ENCODE data around the gene HOTAIR.

Gene HOTAIR

DNA sequence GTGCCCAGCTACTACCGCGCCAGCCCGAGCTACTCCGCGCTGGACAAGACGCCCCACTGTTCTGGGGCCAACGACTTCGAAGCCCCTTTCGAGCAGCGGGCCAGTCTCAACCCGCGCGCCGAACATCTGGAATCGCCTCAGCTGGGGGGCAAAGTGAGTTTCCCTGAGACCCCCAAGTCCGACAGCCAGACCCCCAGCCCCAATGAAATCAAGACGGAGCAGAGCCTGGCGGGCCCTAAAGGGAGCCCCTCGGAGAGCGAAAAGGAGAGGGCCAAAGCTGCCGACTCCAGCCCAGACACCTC, 10.9 kb upstream of the HOTAIR start:
- no peak for DNase-seq

DNA sequence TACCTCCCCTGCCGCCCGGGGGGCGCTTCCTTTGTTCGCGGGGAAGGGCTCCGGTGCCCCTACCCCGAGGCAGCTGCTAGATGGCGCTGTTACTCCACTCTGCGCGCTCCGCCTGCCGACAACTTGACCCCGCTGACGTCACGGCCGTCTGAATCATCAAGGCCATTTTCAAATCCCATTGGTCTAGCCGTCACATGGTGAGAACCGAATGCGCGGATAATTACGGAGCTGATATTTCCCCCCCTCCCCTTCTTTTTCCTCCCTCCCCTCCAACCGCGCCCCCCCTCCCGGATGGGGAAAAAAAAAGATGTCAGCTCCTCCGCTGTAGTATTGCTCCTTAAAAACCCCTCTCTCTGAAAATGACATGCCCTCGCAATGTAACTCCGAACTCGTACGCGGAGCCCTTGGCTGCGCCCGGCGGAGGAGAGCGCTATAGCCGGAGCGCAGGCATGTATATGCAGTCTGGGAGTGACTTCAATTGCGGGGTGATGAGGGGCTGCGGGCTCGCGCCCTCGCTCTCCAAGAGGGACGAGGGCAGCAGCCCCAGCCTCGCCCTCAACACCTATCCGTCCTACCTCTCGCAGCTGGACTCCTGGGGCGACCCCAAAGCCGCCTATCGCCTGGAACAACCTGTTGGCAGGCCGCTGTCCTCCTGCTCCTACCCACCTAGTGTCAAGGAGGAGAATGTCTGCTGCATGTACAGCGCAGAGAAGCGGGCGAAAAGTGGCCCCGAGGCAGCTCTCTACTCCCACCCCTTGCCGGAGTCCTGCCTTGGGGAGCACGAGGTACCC, 10.3 kb upstream of the HOTAIR start, which contains the start of gene HOXC10:
Gene HOXC10 (plus strand): TSS at position 246 of the 791 bp plus-strand sequence. CDS start 114 bp downstream, at position 360.
- DNase-seq: peak; percentile 68 to 70

DNA sequence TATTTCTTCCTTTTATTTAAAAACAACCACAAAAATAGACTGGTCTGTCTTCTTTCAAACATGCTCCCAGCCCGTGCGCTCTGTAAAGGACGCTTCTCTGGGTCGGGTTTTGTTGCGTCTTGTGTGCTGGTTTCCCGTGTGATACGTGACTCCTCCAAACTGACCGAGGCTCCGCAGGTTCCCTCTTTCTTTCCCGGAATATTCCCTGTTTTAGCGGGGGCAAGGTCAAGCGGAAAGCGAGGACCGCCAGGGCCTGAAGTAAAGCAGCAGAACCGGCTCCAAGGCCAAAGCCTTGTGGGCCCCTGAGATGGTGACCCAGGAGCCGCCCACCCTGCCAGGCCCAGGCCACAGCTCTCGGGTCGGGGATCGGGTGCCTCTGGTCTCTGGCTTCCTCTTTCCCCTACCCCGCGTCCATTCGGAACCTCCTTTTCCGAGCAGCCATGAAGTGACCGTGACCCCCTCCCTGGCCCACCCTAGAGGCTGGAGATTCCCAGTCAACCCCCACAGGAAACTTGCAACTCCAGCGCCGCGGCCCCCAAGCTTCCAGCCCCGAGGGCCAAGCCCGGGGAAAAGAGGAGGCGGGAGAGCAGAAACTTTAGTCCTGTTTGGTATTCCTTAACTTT, 9.3 kb upstream of the HOTAIR start:
- DNase-seq: no peak

- no peak for DNase-seq
Measured at GRCh38 chr12:53983568-53983949, 8.8 kb upstream of the HOTAIR start.

- no peak for DNase-seq
Measured at GRCh38 chr12:53982648-53983567, 8.2 kb upstream of the HOTAIR start.

- no peak for DNase-seq
Measured at GRCh38 chr12:53981634-53982565, 7.1 kb upstream of the HOTAIR start.

DNA sequence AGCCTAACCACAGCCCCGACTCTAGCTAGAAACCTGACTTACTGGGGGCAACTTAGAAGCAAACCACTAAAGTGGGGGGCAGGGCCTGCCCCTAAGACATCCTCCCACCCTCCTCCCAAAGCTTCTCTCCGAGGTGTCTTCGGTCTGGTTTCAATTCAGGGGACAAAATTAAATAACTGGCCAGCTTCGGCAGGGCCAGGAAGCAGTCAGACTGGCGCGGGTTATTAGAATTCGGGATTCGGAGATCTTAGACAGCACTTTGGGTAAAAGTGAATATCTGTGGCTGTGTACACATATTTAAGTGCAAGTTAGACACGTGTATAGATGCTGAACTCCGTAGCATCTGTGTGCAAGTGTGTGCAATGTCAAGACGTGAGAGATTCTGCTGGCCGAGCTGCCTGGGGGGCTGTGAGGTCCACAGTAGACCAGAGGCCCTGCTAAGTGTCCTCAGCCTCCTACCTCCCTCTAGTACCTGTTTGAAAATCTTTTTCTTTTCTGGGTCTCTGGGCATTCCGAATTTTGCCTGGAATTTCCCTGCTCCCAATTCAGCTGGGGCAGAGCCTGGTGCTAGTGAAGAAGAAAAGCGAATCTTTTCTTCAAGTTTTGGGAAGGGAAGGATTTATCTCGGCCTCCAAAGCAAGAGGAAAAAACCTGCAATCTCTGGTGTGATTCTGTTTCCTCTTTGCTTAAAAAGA, 6.2 kb upstream of the HOTAIR start:
- no peak for DNase-seq

DNA sequence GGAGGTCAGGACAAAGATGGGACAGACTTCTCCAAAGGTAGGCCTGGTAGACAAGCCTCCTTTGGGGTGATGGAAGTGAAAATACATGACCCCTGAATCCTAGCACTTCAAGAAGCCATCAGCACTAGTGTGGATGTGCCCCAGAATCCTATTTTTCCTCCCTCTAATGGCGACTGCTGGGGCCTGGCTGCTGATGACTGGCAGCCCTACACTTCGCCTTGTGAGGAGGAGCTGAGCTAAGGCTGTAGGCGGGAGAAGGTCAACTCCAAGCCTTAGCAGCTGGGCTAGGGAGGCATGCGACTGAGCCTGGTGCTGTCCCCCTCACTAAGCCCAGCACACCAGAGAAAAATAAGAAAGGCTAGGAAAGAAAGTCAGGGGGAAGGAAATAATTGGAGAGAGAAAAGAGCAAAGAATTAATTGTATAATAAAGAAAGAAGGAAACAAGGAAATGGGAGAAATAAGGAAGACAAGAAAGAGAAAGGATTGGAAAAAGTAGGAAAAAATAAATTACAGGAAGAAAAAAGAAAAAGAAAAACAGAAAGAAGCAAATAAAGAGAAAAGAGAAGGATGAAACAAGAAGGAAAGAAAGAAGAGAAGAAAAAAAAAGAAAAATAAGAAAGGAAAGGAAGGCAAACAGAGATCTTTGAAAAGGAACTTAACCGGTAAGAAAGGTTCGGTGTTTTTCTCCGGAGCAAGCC, 5.5 kb upstream of the HOTAIR start:
- DNase-seq: no peak

GRCh38 chr12:53978477-53979356, 4.0 kb upstream of the HOTAIR start:
- DNase-seq: no peak

- DNase-seq: no peak
Measured at GRCh38 chr12:53977596-53978445, 3.1 kb upstream of the HOTAIR start.

GRCh38 chr12:53976823-53977595, 2.3 kb upstream of the HOTAIR start:
- no peak for DNase-seq

- DNase-seq: no peak
Measured at GRCh38 chr12:53976172-53976822, 1.5 kb upstream of the HOTAIR start.

DNA sequence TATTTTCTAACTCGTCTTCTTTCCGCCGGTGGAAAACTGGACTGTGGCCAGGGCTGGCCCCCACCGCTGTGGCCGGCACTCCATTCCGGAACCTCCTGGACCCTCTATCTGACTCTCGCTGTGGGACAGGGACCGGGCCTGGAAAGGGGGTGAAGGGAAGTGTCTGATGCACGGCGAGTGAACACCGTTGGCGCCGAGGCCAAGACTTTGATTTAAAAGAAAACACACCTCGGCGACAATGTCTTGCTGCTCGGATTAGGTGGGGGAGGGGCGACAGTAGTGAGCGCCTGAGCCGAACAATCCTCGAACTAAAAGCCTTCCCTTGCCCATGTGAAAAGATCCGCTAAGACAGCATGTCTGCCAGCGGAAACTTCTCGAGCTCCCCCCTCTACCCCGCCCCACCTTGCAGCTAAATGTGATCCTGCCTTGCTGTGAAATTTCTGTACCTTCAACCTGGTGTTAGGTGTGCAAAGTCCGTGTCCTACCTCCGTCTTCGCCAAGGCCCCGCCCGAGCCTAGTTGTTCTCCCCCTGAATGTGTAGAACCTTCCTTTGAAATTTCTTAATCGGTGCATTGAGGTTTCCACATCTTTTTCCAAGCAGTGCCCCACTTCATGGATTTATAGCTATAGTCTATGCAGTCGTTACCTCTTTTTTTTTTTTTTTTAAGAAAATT, 862 bp upstream of the HOTAIR start:
- DNase-seq: no peak

GRCh38 chr12:53975064-53975471, 314 bp upstream of the HOTAIR start:
- no peak for DNase-seq

DNA sequence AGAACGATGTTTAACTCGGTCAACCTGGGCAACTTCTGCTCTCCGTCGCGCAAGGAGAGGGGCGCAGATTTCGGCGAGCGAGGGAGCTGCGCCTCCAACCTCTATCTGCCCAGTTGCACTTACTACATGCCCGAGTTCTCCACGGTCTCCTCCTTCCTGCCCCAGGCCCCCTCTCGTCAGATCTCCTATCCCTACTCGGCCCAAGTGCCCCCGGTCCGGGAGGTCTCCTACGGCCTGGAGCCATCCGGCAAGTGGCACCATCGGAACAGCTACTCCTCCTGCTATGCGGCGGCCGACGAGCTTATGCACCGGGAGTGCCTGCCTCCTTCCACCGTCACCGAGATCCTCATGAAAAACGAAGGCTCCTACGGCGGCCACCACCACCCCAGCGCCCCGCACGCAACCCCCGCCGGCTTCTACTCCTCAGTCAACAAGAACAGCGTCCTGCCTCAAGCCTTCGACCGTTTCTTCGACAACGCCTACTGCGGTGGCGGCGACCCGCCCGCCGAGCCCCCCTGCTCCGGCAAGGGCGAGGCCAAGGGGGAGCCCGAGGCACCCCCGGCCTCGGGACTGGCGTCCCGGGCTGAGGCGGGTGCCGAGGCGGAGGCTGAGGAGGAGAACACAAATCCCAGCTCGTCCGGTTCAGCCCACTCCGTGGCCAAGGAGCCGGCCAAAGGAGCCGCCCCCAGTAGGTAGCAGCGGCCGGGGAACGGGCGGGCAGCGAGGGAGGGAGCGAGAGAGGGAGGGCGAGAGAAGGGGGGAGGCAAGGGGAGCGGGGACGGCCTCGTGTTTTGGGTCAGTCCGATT, 1.3 kb downstream of the HOTAIR start:
- no peak for DNase-seq

DNA sequence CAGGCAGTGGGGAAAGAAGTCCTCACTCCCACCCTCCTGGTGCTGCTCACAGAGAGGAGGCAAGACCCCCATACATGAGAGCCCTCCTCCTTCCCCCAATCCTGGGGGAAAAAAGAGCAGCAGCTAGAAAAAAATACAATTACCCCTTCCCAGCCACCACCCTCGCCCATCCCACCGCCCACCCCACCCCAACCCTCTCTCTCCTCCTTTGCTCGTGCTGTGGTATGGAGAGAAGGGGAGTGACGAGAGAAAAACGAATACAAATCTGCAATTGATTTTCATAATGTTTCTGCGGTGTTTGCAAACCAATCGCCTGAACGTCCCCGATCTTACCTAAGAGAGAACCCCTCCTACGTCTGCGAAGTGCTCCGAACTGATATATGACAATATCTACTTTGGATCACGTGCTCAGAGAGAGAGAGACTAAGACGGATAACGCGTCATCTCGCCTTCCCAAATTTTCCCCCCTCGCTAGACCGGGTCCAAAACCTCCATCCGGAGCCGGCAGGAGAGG, 2.0 kb downstream of the HOTAIR start, which contains the start of gene HOXC11:
Gene HOXC11 (plus strand): TSS at position 405 of the 514 bp plus-strand sequence. CDS start 116 bp downstream, outside the sequence.
- no peak for DNase-seq

Data from activated CD4-positive, alpha-beta T cell treated with anti-CD3 and anti-CD28 coated beads, Interleukin-2, amount 50 U/mL, for 4 hours (primary cell).